IMR-90 (cell line): ENCODE measurements around the gene CCDC177. TPM values are rescaled to one million over a fixed set of nuclear protein-coding genes. Genes with fewer than 3 reads are reported as not detected.

ENCODE experiments used
- ATAC-seq: fragments of 200-7000 bp; cut with Tn5 transposase; 2 replicates; pipeline ENCODE4 v1.9.1; 2020; ENCODE audit warnings: low read depth, mild to moderate bottlenecking, moderate library complexity
- BruUV-seq: library from RNA; stranded (reverse); fragments of 400-500 nt; replicated peaks from 2 replicates; lab custom pipeline; 2021; lab: Mats Ljungman, UMichigan
- CTCF ChIA-PET: fragments of 300-600 bp; formaldehyde crosslinking; extraction: SDS; loops from one replicate; lab custom pipeline; 2021; ENCODE audit warnings: antibody characterized with exemption; lab: Yijun Ruan, JAX
- POLR2A ChIA-PET: fragments of 300-600 bp; sonication (Branson Sonifier 250); formaldehyde crosslinking; loops from one replicate; lab custom pipeline; 2022; ENCODE audit warnings: antibody characterized with exemption; ENCODE audit not compliant: unreplicated experiment; lab: Charles Lee
- DNase-seq: peaks from one replicate; pipeline ENCODE4 v3.0.0; 2013
- H2AFZ ChIP-seq: replicated peaks from 2 replicates; pipeline ENCODE3; 2013; ENCODE audit warnings: low read length, mild to moderate bottlenecking; ENCODE audit not compliant: poor library complexity
- H2AK5ac ChIP-seq: 2 replicates; pipeline ENCODE4 v1.6.1; 2013; ENCODE audit warnings: low read depth, low read length, inconsistent platforms
- H2AK9ac ChIP-seq: replicated peaks from 2 replicates; pipeline ENCODE3; 2013; ENCODE audit warnings: mild to moderate bottlenecking, low read depth, low read length, moderate library complexity; ENCODE audit not compliant: poor library complexity
- H2BK120ac ChIP-seq: 2 replicates; pipeline ENCODE4 v1.6.1; 2013; ENCODE audit warnings: low read depth, low read length, inconsistent platforms
- H2BK15ac ChIP-seq: 3 replicates; pipeline ENCODE4 v1.6.1; 2013; ENCODE audit warnings: low read depth, low read length, inconsistent platforms
- H2BK20ac ChIP-seq: 2 replicates; pipeline ENCODE4 v1.6.1; 2013; ENCODE audit warnings: low read depth, mild to moderate bottlenecking, inconsistent platforms, low read length, moderate library complexity
- H2BK5ac ChIP-seq: 2 replicates; pipeline ENCODE4 v1.6.1; 2013; ENCODE audit warnings: mild to moderate bottlenecking, low read depth, low read length, inconsistent platforms; ENCODE audit not compliant: poor library complexity, severe bottlenecking
- H3K14ac ChIP-seq: replicated peaks from 2 replicates; pipeline ENCODE4 v1.6.1; 2013; ENCODE audit warnings: low read depth, low read length, inconsistent platforms
- H3K18ac ChIP-seq: 2 replicates; pipeline ENCODE4 v1.6.1; 2013; ENCODE audit warnings: low read depth, low read length, control low read depth
- H3K23ac ChIP-seq: 2 replicates; pipeline ENCODE4 v1.6.1; 2013; ENCODE audit warnings: low read depth, low read length, inconsistent platforms
- H3K27ac ChIP-seq: 2 replicates; pipeline ENCODE4 v1.5.1; 2013; ENCODE audit warnings: mild to moderate bottlenecking, control low read depth, low read length; ENCODE audit not compliant: insufficient read depth
- H3K27me3 ChIP-seq: 2 replicates; pipeline ENCODE4 v1.6.1; 2013; ENCODE audit warnings: low read length; ENCODE audit not compliant: control insufficient read depth, insufficient read depth
- H3K36me3 ChIP-seq: 2 replicates; pipeline ENCODE4 v1.6.1; 2013; ENCODE audit warnings: low read length, mixed read lengths; ENCODE audit not compliant: control insufficient read depth, insufficient read depth
- H3K4ac ChIP-seq: 2 replicates; pipeline ENCODE4 v1.6.1; 2013; ENCODE audit warnings: low read depth, low read length, inconsistent platforms
- H3K4me1 ChIP-seq: 2 replicates; pipeline ENCODE4 v1.6.1; 2013; ENCODE audit warnings: low read length, mixed read lengths; ENCODE audit not compliant: control insufficient read depth, insufficient read depth
- H3K4me2 ChIP-seq: 2 replicates; pipeline ENCODE4 v1.6.1; 2013; ENCODE audit warnings: low read depth, mild to moderate bottlenecking, control low read depth, low read length, moderate library complexity
- H3K4me3 ChIP-seq: 2 replicates; pipeline ENCODE4 v1.5.1; 2013; ENCODE audit warnings: low read depth, mild to moderate bottlenecking, control low read depth, low read length, moderate library complexity; ENCODE audit not compliant: insufficient read depth
- H3K56ac ChIP-seq: 2 replicates; pipeline ENCODE4 v1.6.1; 2013; ENCODE audit warnings: low read length, inconsistent platforms; ENCODE audit not compliant: insufficient read depth; ENCODE audit errors: extremely low read depth
- H3K79me1 ChIP-seq, 2 experiments: 2 replicates each; pipeline ENCODE4 v1.6.1; 2013; ENCODE audit warnings: low read length in 2 of 2, inconsistent platforms in 1 of 2, low read depth in 1 of 2
- H3K9ac ChIP-seq: 2 replicates; pipeline ENCODE4 v1.6.1; 2013; ENCODE audit warnings: low read depth, low read length, control low read depth
- H3K9me1 ChIP-seq: 2 replicates; pipeline ENCODE4 v1.6.1; 2013; ENCODE audit warnings: low read length, inconsistent platforms; ENCODE audit not compliant: insufficient read depth
- H3K9me3 ChIP-seq: 2 replicates; pipeline ENCODE4 v1.6.1; 2013; ENCODE audit warnings: low read length; ENCODE audit not compliant: control insufficient read depth, insufficient read depth
- H4K20me1 ChIP-seq: 2 replicates; pipeline ENCODE4 v1.6.1; 2013; ENCODE audit warnings: low read length, inconsistent platforms; ENCODE audit not compliant: insufficient read depth
- H4K5ac ChIP-seq: 2 replicates; pipeline ENCODE4 v1.6.1; 2013; ENCODE audit warnings: mild to moderate bottlenecking, low read depth, low read length, control low read depth
- H4K8ac ChIP-seq, 2 experiments: 2 replicates each; pipeline ENCODE4 v1.6.1; 2013; ENCODE audit warnings: low read depth in 2 of 2, low read length in 2 of 2, control low read depth in 1 of 2, inconsistent platforms in 1 of 2
- H4K91ac ChIP-seq: 2 replicates; pipeline ENCODE4 v1.6.1; 2013; ENCODE audit warnings: low read depth, low read length, inconsistent platforms; ENCODE audit not compliant: insufficient read depth
- BHLHE40 ChIP-seq: fragments of 150-350 bp; IDR thresholded peaks from 2 replicates; pipeline ENCODE4 v1.6.1; 2016; ENCODE audit warnings: mild to moderate bottlenecking, low read depth, low read length
- CEBPB ChIP-seq: IDR thresholded peaks from 2 replicates; pipeline ENCODE4 v1.6.1; 2012; ENCODE audit warnings: low read depth, low read length, improper control_type of control experiment
- CHD1 ChIP-seq: IDR thresholded peaks from 2 replicates; pipeline ENCODE4 v1.6.1; 2012; ENCODE audit warnings: low read depth, low read length, improper control_type of control experiment
- FOS ChIP-seq: fragments of 150-350 bp; IDR thresholded peaks from 2 replicates; pipeline ENCODE4 v1.6.1; 2016; ENCODE audit warnings: low read depth, low read length
- MAFK ChIP-seq: IDR thresholded peaks from 2 replicates; pipeline ENCODE4 v1.6.1; 2012; ENCODE audit warnings: low read depth, low read length, improper control_type of control experiment
- MAZ ChIP-seq: IDR thresholded peaks from 2 replicates; pipeline ENCODE4 v1.6.1; 2012; ENCODE audit warnings: low read depth, mild to moderate bottlenecking, low read length, improper control_type of control experiment, moderate library complexity, borderline replicate concordance
- MXI1 ChIP-seq: IDR thresholded peaks from 2 replicates; pipeline ENCODE4 v1.6.1; 2012; ENCODE audit warnings: low read depth, mild to moderate bottlenecking, low read length, moderate library complexity, borderline replicate concordance
- POLR2A ChIP-seq: IDR thresholded peaks from 2 replicates; pipeline ENCODE4 v1.6.1; 2012; ENCODE audit warnings: mild to moderate bottlenecking, low read depth, low read length
- RCOR1 ChIP-seq: IDR thresholded peaks from 2 replicates; pipeline ENCODE4 v1.6.1; 2012; ENCODE audit warnings: mild to moderate bottlenecking, low read length, improper control_type of control experiment; ENCODE audit not compliant: insufficient replicate concordance
- RFX5 ChIP-seq: IDR thresholded peaks from 2 replicates; pipeline ENCODE4 v1.8.0; 2012; ENCODE audit warnings: low read depth, mild to moderate bottlenecking, low read length, moderate library complexity
- SMC3 ChIP-seq: fragments of 150-350 bp; IDR thresholded peaks from 2 replicates; pipeline ENCODE4 v1.6.1; 2016; ENCODE audit warnings: low read depth, mild to moderate bottlenecking, antibody characterized with exemption, low read length, moderate library complexity
- WGBS, 2 experiments: methylation state at CpG; one replicate each; pipeline versions ENCODE4 v1.1.5 to v1.1.7; 2013; ENCODE audit warnings: missing lambda C conversion rate in 2 of 2; ENCODE audit not compliant: insufficient read length in 1 of 2; ENCODE audit errors: extremely low coverage in 2 of 2; 5-methylcytosine and 5-hydroxymethylcytosine counted together
- dilution Hi-C: fragments of 300-500 bp; cut with HindIII; formaldehyde crosslinking; loops from one replicate; pipeline ENCODE4 v1.14.3; 2018; ENCODE audit warnings: low sequenced_read_pairs; ENCODE audit not compliant: unreplicated experiment
- in situ Hi-C: fragments of 300-500 bp; cut with MboI; formaldehyde crosslinking; loops from 3 replicates; pipeline ENCODE4 v1.14.3; 2019; ENCODE audit warnings: low sequenced_read_pairs, inconsistent platforms, mixed read lengths
- intact Hi-C: fragments of 100-400 bp; cut with micrococcal nuclease; formaldehyde crosslinking; loops from 2 replicates; pipeline ENCODE4 v1.10.0; 2022
- polyA plus RNA-seq, 3 experiments: library from polyadenylated mRNA; depleted of rRNA; stranded (reverse); fragments of >200 nt; gene quantifications; 2 replicates each; pipeline ENCODE4 v1.2.3, GENCODE V29; 2012; ENCODE audit warnings: low replicate concordance in 1 of 3
- total RNA-seq: library from RNA; depleted of rRNA; stranded (reverse); fragments of >200 nt; gene quantifications from 2 replicates; pipeline ENCODE4 v1.2.3, GENCODE V29; 2012
- TF ChIP-seq, protein P1 (sequence below): fragments of 150-350 bp; IDR thresholded peaks from 2 replicates; pipeline ENCODE4 v1.6.1; 2016; ENCODE audit warnings: low read depth, mild to moderate bottlenecking, low read length, moderate library complexity, borderline replicate concordance
- TF ChIP-seq, protein P2 (sequence below): conservative IDR thresholded peaks from 2 replicates; pipeline ENCODE4 v1.5.1; 2012; ENCODE audit warnings: mild to moderate bottlenecking, low read depth, low read length, improper control_type of control experiment
- TF ChIP-seq, protein P3 (sequence below): fragments of 150-350 bp; IDR thresholded peaks from 2 replicates; pipeline ENCODE4 v1.6.1; 2017; ENCODE audit warnings: mild to moderate bottlenecking, antibody characterized with exemption, low read length, low read depth

The CCDC177 gene
- total and polyA plus RNA-seq, 2 of the 4 experiments (the other 2 are of a cell fraction) = not detected

DNA sequence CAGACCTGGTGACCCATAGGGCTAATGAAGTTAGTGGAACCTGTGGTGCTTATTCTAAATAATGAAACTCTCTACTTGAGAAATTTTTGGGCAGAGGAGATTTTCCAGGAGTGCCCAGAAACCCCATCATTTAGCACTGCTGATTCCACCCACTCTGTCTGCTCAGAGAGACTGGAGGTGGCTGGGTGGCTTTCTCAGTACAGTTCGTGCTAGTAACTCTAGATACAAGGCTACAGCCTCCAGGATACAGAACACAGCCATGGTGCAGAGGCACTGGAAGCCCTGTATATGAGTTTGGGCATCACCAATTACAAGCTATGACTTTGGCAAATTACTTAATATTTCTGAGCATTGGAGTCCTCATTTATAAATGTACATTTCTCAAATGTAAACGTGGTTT lies 32.4 kb downstream of the CCDC177 start:
- no peak for ATAC-seq
- peaks cover 5% of the 10 kb centered on the region; the same call in 1 of the 2 replicates for H3K9me3 ChIP-seq

More for the DNA sequence above, 32.4 kb downstream of the CCDC177 start:
- H3K4me2 ChIP-seq = no peak overlapping the region
- H3K4me3 ChIP-seq = no peak overlapping the region
- in situ Hi-C loops (no loop called here), intact Hi-C loops (no loop called here), dilution Hi-C loops (no loop called here)
- no peak overlapping the region for H2AFZ ChIP-seq
- DNase-seq = no peak
- H3K4ac ChIP-seq = no peak overlapping the region
- no CpG with 5 or more reads among the region's 2 CpGs for WGBS, 2 experiments
- no peaks in the 10 kb centered on the region for H4K20me1 ChIP-seq
- no peak overlapping the region for H2BK20ac ChIP-seq
- H3K36me3 ChIP-seq = no peaks in the 10 kb centered on the region
- H4K8ac ChIP-seq = no peak overlapping the region
- H3K4me1 ChIP-seq = no peaks in the 10 kb centered on the region
- no peak overlapping the region for H3K56ac ChIP-seq
- H3K9ac ChIP-seq = no peak overlapping the region
- no peaks in the 10 kb centered on the region for H3K9me1 ChIP-seq
- no peak overlapping the region for H4K91ac ChIP-seq
- no peak overlapping the region for H3K23ac ChIP-seq
- POLR2A ChIA-PET = no interaction called here
- no TSS peak for BruUV-seq
- H3K18ac ChIP-seq = no peak overlapping the region
- peaks cover 18% of the 10 kb centered on the region for H3K27me3 ChIP-seq
- no peaks in the 10 kb centered on the region for H3K79me1 ChIP-seq
- no peak overlapping the region for H2BK15ac ChIP-seq
- H2BK5ac ChIP-seq = no peak overlapping the region
- TF ChIP-seq BHLHE40 = no peak
- no peak for TF ChIP-seq MXI1
- TF ChIP-seq CHD1 = no peak
- TF ChIP-seq POLR2A = no peak
- TF ChIP-seq, protein P1, sequence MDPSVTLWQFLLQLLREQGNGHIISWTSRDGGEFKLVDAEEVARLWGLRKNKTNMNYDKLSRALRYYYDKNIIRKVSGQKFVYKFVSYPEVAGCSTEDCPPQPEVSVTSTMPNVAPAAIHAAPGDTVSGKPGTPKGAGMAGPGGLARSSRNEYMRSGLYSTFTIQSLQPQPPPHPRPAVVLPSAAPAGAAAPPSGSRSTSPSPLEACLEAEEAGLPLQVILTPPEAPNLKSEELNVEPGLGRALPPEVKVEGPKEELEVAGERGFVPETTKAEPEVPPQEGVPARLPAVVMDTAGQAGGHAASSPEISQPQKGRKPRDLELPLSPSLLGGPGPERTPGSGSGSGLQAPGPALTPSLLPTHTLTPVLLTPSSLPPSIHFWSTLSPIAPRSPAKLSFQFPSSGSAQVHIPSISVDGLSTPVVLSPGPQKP = no peak
- no peak for TF ChIP-seq RCOR1
- TF ChIP-seq, protein P2, sequence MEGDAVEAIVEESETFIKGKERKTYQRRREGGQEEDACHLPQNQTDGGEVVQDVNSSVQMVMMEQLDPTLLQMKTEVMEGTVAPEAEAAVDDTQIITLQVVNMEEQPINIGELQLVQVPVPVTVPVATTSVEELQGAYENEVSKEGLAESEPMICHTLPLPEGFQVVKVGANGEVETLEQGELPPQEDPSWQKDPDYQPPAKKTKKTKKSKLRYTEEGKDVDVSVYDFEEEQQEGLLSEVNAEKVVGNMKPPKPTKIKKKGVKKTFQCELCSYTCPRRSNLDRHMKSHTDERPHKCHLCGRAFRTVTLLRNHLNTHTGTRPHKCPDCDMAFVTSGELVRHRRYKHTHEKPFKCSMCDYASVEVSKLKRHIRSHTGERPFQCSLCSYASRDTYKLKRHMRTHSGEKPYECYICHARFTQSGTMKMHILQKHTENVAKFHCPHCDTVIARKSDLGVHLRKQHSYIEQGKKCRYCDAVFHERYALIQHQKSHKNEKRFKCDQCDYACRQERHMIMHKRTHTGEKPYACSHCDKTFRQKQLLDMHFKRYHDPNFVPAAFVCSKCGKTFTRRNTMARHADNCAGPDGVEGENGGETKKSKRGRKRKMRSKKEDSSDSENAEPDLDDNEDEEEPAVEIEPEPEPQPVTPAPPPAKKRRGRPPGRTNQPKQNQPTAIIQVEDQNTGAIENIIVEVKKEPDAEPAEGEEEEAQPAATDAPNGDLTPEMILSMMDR = no peak
- no peak for TF ChIP-seq RFX5
- no peak for TF ChIP-seq MAZ
- TF ChIP-seq, protein P3, sequence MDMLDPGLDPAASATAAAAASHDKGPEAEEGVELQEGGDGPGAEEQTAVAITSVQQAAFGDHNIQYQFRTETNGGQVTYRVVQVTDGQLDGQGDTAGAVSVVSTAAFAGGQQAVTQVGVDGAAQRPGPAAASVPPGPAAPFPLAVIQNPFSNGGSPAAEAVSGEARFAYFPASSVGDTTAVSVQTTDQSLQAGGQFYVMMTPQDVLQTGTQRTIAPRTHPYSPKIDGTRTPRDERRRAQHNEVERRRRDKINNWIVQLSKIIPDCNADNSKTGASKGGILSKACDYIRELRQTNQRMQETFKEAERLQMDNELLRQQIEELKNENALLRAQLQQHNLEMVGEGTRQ = no peak
- no peak for TF ChIP-seq MAFK
- no peak for TF ChIP-seq SMC3
- no peak for TF ChIP-seq FOS
- no peak for TF ChIP-seq CEBPB
- no peak overlapping the region for H2AK5ac ChIP-seq
- no peak overlapping the region for H2AK9ac ChIP-seq
- H3K27ac ChIP-seq = no peak overlapping the region
- CTCF ChIA-PET = no interaction called here
- no peak overlapping the region for H2BK120ac ChIP-seq
- H4K5ac ChIP-seq = no peak overlapping the region
- no peak overlapping the region for H3K14ac ChIP-seq
